ENCODE data around the gene CLTCL1.

DNA sequence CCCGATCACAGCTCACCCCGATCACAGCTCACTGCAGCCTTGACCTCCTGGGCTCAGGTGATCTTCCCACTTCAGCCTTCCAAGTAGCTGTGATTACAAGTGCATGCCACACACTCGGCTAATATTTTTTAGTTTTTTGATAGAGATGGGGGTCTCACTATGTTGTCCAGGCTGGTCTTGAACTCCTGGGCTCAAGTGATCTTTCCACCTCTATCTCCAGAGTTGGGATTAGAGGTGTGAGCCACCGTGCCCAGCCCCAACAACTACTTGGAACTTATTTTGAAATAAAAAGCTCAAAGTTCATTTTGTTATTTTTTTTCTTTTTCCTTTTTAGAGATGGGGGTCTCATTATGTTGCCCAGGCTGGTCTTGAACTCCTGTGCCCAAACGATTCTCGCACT is 85.2 kb downstream of the CLTCL1 start:
- TF ChIP-seq, protein P1, sequence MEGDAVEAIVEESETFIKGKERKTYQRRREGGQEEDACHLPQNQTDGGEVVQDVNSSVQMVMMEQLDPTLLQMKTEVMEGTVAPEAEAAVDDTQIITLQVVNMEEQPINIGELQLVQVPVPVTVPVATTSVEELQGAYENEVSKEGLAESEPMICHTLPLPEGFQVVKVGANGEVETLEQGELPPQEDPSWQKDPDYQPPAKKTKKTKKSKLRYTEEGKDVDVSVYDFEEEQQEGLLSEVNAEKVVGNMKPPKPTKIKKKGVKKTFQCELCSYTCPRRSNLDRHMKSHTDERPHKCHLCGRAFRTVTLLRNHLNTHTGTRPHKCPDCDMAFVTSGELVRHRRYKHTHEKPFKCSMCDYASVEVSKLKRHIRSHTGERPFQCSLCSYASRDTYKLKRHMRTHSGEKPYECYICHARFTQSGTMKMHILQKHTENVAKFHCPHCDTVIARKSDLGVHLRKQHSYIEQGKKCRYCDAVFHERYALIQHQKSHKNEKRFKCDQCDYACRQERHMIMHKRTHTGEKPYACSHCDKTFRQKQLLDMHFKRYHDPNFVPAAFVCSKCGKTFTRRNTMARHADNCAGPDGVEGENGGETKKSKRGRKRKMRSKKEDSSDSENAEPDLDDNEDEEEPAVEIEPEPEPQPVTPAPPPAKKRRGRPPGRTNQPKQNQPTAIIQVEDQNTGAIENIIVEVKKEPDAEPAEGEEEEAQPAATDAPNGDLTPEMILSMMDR (IDR thresholded peaks at IDR 0.05): no peak
- no peak for TF ChIP-seq POLR2A (IDR thresholded peaks at IDR 0.05)

Measured in right lobe of liver (tissue), 4 donors.